VCaP (cell line): ENCODE measurements around the gene TRIM61.
A peak's percentile ranks its signal among the peaks of the same experiment; 100 is the strongest.
"Not testable (repeated sequence)": the region's sequence is repeated elsewhere in the genome, so short reads cannot be mapped to it uniquely, and the experiment has no call there.

Experiments
- H3K27ac ChIP-seq: fragments of 450-650 bp; 2 replicates; pipeline ENCODE4 v1.5.1; 2017
- TF ChIP-seq, protein P1 (sequence below): fragments of 450-650 bp; conservative IDR thresholded peaks from 2 replicates; pipeline ENCODE4 v1.5.1; 2017; ENCODE audit warnings: mild to moderate bottlenecking, moderate library complexity

Gene TRIM61

DNA sequence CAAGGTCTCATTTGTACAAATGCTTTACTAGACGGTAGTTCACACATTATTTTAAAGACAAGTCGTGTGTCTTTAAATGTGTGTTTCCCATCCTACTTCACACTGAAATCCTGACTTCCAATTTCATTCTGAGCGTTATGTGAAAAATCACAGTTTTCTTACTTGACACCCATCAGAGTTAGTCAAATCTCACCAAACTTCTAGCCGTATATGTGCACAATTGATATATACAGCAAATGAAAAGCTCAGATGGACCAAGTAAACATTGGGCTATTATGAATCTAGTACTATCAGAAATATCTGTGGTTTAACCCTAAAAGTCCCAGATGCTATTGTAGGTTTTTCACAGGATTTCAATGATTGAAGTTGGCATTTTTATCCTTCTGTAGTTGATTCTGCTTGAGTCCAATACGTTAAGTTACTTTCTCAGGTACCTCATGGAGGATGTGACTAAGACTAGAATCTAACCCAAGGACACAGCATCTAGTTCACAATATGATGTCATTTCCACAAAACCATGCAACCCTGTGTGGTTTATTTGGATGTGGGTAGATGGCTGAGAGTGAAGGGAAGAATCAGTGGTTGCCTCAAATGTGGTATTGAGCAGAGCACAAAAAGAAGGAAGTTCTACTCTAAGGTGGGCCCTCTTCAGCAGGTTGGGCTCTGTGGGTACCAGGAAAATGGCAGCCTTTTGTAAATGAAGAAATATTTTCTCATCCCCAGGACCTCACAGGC, 32.2 kb upstream of the TRIM61 start:
- TF ChIP-seq, protein P1, sequence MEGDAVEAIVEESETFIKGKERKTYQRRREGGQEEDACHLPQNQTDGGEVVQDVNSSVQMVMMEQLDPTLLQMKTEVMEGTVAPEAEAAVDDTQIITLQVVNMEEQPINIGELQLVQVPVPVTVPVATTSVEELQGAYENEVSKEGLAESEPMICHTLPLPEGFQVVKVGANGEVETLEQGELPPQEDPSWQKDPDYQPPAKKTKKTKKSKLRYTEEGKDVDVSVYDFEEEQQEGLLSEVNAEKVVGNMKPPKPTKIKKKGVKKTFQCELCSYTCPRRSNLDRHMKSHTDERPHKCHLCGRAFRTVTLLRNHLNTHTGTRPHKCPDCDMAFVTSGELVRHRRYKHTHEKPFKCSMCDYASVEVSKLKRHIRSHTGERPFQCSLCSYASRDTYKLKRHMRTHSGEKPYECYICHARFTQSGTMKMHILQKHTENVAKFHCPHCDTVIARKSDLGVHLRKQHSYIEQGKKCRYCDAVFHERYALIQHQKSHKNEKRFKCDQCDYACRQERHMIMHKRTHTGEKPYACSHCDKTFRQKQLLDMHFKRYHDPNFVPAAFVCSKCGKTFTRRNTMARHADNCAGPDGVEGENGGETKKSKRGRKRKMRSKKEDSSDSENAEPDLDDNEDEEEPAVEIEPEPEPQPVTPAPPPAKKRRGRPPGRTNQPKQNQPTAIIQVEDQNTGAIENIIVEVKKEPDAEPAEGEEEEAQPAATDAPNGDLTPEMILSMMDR, result no peak
- no peak overlapping the region for H3K27ac ChIP-seq

DNA sequence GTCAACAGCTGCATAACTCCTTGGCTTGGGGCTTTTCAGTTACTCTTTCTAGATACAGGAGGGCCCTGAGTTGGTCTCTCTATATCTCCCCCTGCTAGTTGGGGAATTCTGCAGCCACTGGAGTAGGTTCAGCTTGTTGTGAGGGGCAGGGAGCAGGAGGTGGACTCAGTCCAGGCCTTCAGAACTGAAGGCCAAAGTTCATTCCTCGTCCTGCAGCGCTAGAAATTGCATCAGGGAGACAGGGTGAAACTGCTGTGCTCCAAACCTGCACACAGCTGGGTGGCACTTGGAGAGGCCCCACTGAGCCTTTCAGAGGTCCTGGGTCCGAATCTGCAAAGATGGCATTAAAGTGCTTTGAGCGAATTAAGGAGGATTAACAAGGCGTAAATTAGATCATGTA, 29.4 kb upstream of the TRIM61 start:
- no peak overlapping the region for H3K27ac ChIP-seq
- TF ChIP-seq, protein P1, result no peak

DNA sequence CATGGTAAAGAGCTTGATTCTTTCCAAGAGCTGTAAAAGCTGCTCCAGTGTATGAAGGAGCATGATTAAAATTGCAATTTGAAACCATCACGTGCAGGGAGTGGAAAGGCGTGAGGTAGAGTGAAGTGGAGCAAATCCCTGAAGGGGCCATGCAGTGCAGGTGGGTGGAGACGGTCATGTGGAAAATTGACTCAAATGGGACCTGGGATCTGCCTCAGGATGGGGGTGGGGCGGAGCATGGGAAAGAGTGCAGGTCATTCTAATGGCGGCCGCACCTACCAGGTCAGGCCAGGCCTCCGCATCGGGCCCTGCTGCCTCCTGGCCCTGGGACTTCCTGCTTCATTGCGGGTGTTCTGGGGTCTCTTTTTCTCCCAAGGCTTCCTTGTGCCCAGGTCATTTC, 29.0 kb upstream of the TRIM61 start:
- H3K27ac ChIP-seq, result no peak overlapping the region
- TF ChIP-seq, protein P1, result no peak

DNA sequence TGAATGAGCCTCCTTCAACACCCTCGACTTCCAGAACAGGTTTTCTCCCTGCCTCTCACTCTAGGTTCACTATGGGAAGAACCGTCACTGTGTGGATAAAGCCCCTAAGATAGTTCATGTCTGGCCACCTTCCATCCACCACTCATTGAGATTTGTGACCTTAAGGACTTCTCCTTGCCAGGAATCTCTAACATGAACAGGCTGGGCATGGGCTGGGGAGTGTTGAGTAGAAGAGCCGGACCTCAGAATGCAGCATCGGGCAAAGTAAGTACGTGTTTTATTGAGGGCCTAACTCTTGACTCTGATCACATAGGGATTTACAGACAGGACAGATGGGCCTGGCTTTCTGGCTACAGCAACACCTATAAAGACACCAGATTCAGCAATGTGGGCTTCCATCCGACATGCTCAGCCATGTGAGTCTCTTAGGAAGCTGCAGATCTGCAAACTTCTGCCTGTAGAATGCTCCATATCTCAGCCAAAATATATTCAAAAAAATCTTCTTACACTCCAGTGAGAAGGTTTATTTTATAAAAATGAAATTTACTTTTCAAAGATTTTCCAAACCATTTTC, 28.0 kb upstream of the TRIM61 start:
- H3K27ac ChIP-seq, result no peak overlapping the region
- TF ChIP-seq, protein P1, result no peak

DNA sequence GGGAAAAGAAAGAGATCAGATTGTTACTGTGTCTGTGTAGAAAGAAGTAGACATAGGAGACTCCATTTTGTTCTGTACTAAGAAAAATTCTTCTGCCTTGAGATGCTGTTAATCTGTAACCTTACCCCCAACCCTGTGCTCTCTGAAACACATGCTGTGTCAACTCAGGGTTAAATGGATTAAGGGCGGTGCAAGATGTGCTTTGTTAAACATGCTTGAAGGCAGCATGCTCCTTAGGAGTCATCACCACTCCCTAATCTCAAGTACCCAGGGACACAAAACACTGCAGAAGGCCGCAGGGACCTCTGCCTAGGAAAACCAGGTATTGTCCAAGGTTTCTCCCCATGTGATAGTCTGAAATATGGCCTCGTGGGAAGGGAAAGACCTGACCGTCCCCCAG, 24.5 kb upstream of the TRIM61 start:
- not testable (repeated sequence) for H3K27ac ChIP-seq

DNA sequence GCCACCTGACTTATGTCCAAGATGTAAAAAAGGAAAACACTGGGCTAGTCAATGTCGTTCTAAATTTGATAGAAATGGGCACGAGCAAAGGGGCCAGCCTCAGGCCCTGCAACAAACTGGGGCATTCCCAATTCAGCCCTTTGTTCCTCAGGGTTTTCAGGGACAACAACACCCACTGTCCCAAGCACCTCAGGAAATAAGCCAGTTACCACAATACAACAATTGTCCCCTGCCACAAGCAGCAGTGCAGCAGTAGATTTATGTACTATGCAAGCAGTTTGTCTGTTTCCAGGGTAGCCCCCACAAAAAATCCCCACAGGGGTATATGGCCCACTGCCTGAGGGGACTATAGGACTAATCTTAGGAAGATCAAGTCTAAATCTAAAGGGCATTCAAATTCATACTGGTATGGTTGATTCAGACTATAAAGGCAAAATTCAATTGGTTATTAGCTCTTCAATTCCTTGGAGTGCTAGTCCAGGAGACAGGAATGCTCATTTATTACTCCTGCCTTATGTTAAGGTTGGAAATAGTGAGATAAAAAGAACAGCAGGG, 21.1 kb upstream of the TRIM61 start:
- H3K27ac ChIP-seq, result not testable (repeated sequence)

DNA sequence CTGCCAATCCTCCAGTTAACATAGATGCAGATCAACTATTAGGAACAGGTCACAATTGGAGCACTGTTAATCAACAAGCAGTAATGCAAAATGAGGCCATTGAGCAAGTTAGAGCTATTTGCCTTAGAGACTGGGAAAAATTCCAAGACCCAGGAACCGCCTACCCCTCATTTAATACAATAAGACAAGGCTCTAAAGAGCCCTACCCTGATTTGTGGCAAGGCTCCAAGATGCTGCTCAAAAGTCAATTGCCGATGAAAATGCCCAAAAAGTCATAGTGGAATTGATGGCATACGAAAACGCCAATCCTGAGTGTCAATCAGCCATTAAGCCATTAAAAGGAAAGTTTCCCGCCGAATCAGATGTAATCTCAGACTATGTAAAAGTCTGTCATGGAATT, 20.5 kb upstream of the TRIM61 start:
- TF ChIP-seq, protein P1, result no peak
- H3K27ac ChIP-seq, result no peak overlapping the region

DNA sequence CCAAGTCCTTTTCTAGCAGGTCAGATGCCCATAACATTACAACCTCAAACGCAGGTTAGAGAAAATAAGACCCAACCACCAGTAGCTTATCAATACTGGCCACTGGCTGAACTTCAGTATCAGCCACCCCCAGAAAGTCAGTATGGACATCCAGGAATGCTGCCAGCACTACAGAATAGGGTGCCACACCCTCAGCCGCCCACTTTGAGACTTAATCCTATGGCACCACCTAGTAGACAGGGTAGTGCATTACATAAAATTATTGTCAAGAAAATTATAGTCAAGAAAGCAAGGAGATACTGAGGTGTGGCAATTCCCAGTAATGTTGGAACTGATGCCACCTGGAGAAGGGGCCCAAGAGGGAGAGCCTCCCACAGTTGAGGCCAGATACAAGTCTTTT, 19.9 kb upstream of the TRIM61 start:
- H3K27ac ChIP-seq, result no peak overlapping the region
- TF ChIP-seq, protein P1, result peak; percentile 68

DNA sequence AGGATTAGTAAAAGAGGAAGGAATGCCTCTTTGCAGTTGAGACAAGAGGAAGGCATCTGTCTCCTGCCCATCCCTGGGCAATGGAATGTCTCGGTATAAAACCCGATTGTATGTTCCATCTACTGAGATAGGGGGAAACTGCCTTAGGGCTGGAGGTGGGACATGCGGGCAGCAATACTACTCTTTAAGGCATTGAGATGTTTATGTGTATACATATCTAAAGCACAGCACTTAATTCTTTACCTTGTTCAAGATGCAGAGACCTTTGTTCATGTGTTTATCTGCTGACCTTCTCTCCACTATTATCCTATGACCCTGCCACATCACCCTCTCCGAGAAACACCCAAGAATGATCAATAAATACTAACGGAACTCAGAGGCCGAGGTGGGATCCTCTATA, 18.7 kb upstream of the TRIM61 start:
- not testable (repeated sequence) for H3K27ac ChIP-seq

DNA sequence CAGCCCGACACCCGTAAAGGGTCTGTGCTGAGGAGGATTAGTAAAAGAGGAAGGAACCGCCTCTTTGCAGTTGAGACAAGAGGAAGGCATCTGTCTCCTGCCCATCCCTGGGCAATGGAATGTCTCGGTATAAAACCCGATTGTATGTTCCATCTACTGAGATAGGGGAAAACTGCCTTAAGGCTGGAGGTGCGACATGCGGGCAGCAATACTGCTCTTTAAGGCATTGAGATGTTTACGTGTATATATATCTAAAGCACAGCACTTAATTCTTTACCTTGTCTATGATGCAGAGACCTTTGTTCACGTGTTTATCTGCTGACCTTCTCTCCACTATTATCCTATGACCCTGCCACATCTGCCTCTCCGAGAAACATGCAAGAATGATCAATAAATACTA, 13.3 kb upstream of the TRIM61 start:
- not testable (repeated sequence) for H3K27ac ChIP-seq
